ENCODE data around the gene TOP2B.

DNA sequence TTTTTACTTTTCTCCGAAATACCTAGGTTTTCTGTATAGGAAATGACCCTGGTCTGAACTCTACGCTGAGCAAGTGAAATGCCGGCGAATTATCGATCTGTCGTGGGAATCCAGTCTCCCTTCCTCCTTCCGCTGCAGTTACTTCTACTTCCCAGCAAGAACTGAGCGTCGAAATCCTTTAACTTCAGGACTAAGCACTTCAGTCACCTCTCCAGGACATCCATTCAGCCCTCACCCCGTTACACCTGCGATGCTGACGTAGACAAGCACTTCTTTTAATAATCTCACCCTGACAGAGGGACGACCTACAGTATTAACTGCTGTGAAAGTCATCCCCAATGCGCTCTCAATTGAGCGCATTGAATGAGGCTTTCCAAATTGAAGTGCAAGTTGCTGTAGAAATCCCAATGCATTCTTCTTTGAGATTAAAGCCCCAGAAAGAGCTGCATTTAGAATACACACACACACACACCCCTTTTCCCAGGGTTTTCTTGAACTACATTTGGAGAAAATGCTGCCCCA is 1.3 kb downstream of the TOP2B start:
- TF ChIP-seq, protein P1, sequence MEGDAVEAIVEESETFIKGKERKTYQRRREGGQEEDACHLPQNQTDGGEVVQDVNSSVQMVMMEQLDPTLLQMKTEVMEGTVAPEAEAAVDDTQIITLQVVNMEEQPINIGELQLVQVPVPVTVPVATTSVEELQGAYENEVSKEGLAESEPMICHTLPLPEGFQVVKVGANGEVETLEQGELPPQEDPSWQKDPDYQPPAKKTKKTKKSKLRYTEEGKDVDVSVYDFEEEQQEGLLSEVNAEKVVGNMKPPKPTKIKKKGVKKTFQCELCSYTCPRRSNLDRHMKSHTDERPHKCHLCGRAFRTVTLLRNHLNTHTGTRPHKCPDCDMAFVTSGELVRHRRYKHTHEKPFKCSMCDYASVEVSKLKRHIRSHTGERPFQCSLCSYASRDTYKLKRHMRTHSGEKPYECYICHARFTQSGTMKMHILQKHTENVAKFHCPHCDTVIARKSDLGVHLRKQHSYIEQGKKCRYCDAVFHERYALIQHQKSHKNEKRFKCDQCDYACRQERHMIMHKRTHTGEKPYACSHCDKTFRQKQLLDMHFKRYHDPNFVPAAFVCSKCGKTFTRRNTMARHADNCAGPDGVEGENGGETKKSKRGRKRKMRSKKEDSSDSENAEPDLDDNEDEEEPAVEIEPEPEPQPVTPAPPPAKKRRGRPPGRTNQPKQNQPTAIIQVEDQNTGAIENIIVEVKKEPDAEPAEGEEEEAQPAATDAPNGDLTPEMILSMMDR (IDR thresholded peaks at IDR 0.05; ENCODE audit: low read length), result no peak
- TF ChIP-seq EZH2 (IDR thresholded peaks at IDR 0.05; ENCODE audit: borderline replicate concordance, low read length), result no peak
